Testis (tissue), 3 donors: ENCODE data around the gene ADAM12. TPM values are rescaled to one million over a fixed set of nuclear protein-coding genes. Genes with fewer than 3 reads are reported as not detected.

Experiments
- DNase-seq: peaks from one replicate; pipeline ENCODE4 v3.0.0-alpha.2; 2019
- H3K27ac ChIP-seq, 2 donors: fragments of 200-600 bp; sonication (generic); one replicate each; pipeline ENCODE4 v1.5.1; 2019
- H3K27me3 ChIP-seq: fragments of 200-600 bp; sonication (generic); one replicate; pipeline ENCODE4 v1.5.1; 2019
- H3K36me3 ChIP-seq: fragments of 200-600 bp; sonication (generic); one replicate; pipeline ENCODE4 v1.5.1; 2017; ENCODE audit warnings: low read depth; ENCODE audit errors: missing control alignments
- H3K4me1 ChIP-seq: fragments of 200-600 bp; sonication (generic); one replicate; pipeline ENCODE4 v1.5.1; 2019
- H3K4me3 ChIP-seq, 2 donors: fragments of 200-600 bp; sonication (generic); one replicate each; pipeline ENCODE4 v1.5.1; 2017 to 2019
- H3K9me3 ChIP-seq: fragments of 200-600 bp; sonication (generic); one replicate; pipeline ENCODE4 v1.5.1; 2017
- CTCF ChIP-seq, 3 experiments: fragments of 450-650 bp in 2 of 3; fragments of 200-600 bp in 1 of 3; sonication (generic) in 1 of 3; IDR thresholded peaks; one replicate each; pipeline ENCODE4 v1.5.1; 2016 to 2019; ENCODE audit warnings: antibody characterized with exemption in 3 of 3, mild to moderate bottlenecking in 2 of 3, moderate library complexity in 1 of 3
- POLR2A ChIP-seq: fragments of 450-650 bp; IDR thresholded peaks from one replicate; pipeline ENCODE4 v1.6.1; 2017; ENCODE audit warnings: antibody characterized with exemption, mild to moderate bottlenecking, moderate library complexity
- WGBS, 2 donors: methylation state at CpG; one replicate each; pipeline ENCODE4 v1.1.5; 2018; 5-methylcytosine and 5-hydroxymethylcytosine counted together
- intact Hi-C: fragments of 100-400 bp; cut with DNase I; formaldehyde crosslinking; loops from one replicate; pipeline ENCODE4 v1.15.1; 2023; ENCODE audit warnings: low total_unique reads
- polyA plus RNA-seq: library from polyadenylated mRNA; stranded (reverse); fragments of 350-450 nt; fragmentation: Illumina TruSeq; extraction: RNeasy Lipid Tissue Mini Kit (QIAGEN cat#74804); gene quantifications from one replicate; pipeline ENCODE4 v1.2.3, GENCODE V29; 2014; ENCODE audit warnings: low read depth, low replicate concordance; ENCODE audit not compliant: insufficient read depth
- total RNA-seq, 2 donors: library from RNA; depleted of rRNA; stranded (reverse); fragments of >200 nt; gene quantifications; one replicate each; pipeline ENCODE4 v1.2.3, GENCODE V29; 2016

Gene ADAM12
- total and polyA plus RNA-seq, 3 donors from 2014 or later, result 2.8 to 9.2 (median 6.1) TPM

- no peaks in the 10 kb centered on the region for H3K27me3 ChIP-seq
- H3K36me3 ChIP-seq, result no peaks in the 10 kb centered on the region
- intact Hi-C loops, result no loop called here
- no peak for DNase-seq
- no peaks in the 10 kb centered on the region for H3K9me3 ChIP-seq
- H3K4me1 ChIP-seq, result peaks cover 6% of the 10 kb centered on the region
- H3K4me3 ChIP-seq, result no peak overlapping the region
- H3K27ac ChIP-seq, result no peak overlapping the region
- no peak for TF ChIP-seq CTCF (IDR thresholded peaks at IDR 0.05)
- TF ChIP-seq POLR2A, result no peak
- WGBS, 2 donors, result 73 to 76% methylated on average over 20 of the region's 20 CpGs
These were observed 230.0 kb downstream of the ADAM12 start for GRCh38 chr10:126158133-126158892.

- H3K4me3 ChIP-seq, result no peak overlapping the region
- no peaks in the 10 kb centered on the region for H3K36me3 ChIP-seq
- DNase-seq, result no peak
- no peak overlapping the region for H3K27ac ChIP-seq
- WGBS, 2 donors, result 70 to 76% methylated on average over 5 of the region's 5 CpGs
- intact Hi-C loops, result no loop called here
- TF ChIP-seq POLR2A, result no peak
- TF ChIP-seq CTCF (IDR thresholded peaks at IDR 0.05), result no peak
- no peaks in the 10 kb centered on the region for H3K9me3 ChIP-seq
- peaks cover 6% of the 10 kb centered on the region for H3K4me1 ChIP-seq
- no peaks in the 10 kb centered on the region for H3K27me3 ChIP-seq
These were observed 231.1 kb downstream of the ADAM12 start for GRCh38 chr10:126157189-126157588.

GRCh38 chr10:126156503-126156902 is 231.8 kb downstream of the ADAM12 start:
- H3K27me3 ChIP-seq, result no peaks in the 10 kb centered on the region
- no peak for DNase-seq
- intact Hi-C loops, result no loop called here
- TF ChIP-seq POLR2A (no peak), CTCF (IDR thresholded peaks at IDR 0.05) (no peak)
- H3K27ac ChIP-seq, result no peak overlapping the region
- H3K4me1 ChIP-seq, result peaks cover 6% of the 10 kb centered on the region
- 45 to 46% methylated on average over 6 of the region's 6 CpGs for WGBS, 2 donors
- H3K9me3 ChIP-seq, result no peaks in the 10 kb centered on the region
- no peak overlapping the region for H3K4me3 ChIP-seq
- H3K36me3 ChIP-seq, result no peaks in the 10 kb centered on the region

- no peaks in the 10 kb centered on the region for H3K27me3 ChIP-seq
- no peak overlapping the region for H3K4me3 ChIP-seq
- H3K4me1 ChIP-seq, result peaks cover 6% of the 10 kb centered on the region
- DNase-seq, result no peak
- no peak overlapping the region for H3K27ac ChIP-seq
- H3K9me3 ChIP-seq, result no peaks in the 10 kb centered on the region
- TF ChIP-seq POLR2A, result no peak
- no peak for TF ChIP-seq CTCF (IDR thresholded peaks at IDR 0.05)
- 79 to 81% methylated on average over 7 of the region's 7 CpGs for WGBS, 2 donors
- intact Hi-C loops, result no loop called here
- H3K36me3 ChIP-seq, result no peaks in the 10 kb centered on the region
These were observed 232.3 kb downstream of the ADAM12 start for GRCh38 chr10:126156012-126156411.

- H3K4me1 ChIP-seq, result peaks cover 6% of the 10 kb centered on the region
- H3K4me3 ChIP-seq, result no peak overlapping the region
- no peaks in the 10 kb centered on the region for H3K27me3 ChIP-seq
- TF ChIP-seq CTCF (IDR thresholded peaks at IDR 0.05), result no peak
- no peak for TF ChIP-seq POLR2A
- 72 to 93% methylated on average over 3 of the region's 3 CpGs for WGBS, 2 donors
- no peak for DNase-seq
- no peak overlapping the region for H3K27ac ChIP-seq
- no peaks in the 10 kb centered on the region for H3K9me3 ChIP-seq
- intact Hi-C loops, result no loop called here
- H3K36me3 ChIP-seq, result no peaks in the 10 kb centered on the region
These were observed 232.7 kb downstream of the ADAM12 start for GRCh38 chr10:126155528-126155927.
